ENCODE data around the gene FER. TPM values are rescaled to one million over a fixed set of nuclear protein-coding genes. Genes with fewer than 3 reads are reported as not detected.

The FER gene
- total and polyA plus RNA-seq, 2 of the 8 experiments (the other 6 are each of a cell fraction or from before 2014, with no cell fraction given) = 1.3 to 15.8 TPM

DNA sequence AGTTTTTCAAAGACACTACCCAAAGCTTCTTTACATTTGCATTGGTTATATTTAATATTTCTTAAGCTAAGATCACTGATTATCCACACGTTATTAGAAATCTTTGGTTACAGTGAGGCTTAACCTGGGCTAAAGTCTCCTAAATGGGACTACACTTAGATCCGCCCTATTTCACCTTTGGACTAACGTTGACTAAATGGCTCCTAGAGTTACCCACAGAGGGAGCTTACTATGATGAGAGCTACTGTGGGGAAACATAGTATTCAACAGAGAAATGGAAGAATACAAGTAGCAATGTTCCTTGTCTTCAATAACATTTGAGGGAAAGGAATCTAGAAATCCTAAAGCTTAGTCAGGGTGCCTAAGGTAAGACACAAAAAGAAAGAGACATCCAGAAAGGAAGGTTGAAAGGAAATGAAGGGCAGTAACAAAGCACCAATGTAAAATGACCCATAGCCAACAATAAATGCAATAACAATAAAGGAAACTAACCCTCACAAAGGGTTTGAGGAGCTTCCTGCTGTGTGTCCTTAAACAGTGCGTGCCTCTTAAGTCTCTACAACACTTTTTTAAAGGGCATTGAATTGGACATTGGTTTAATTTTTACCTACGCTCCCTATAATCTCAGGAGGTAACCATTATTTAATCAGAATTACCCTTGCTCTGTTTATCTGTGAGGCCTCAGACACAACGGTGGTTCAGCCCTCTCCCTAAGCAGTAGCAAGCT lies 445.0 kb downstream of the FER start:
- no peaks in the 10 kb centered on the region for H3K36me3 ChIP-seq (ENCODE audit: control insufficient read depth in 2 of 4, insufficient read depth in 4 of 4, low read length in 3 of 4)
- no peak overlapping the region for H3K27ac ChIP-seq (ENCODE audit: low read depth, low read length)
- H4K8ac ChIP-seq (ENCODE audit: extremely low read depth, insufficient read depth, low read length) = no peak overlapping the region
- H3K9ac ChIP-seq (replicated peaks in 1 of 4; ENCODE audit: extremely low read depth in 1 of 4, low read depth in 3 of 4, low read length in 3 of 4) = no peak overlapping the region
- H4K20me1 ChIP-seq (replicated peaks in 1 of 2; ENCODE audit: control insufficient read depth in 1 of 2, insufficient read depth in 2 of 2, low read length in 2 of 2) = no peaks in the 10 kb centered on the region
- WGBS, 2 experiments (ENCODE audit: extremely low coverage in 1 of 2, insufficient coverage in 1 of 2, insufficient read length in 1 of 2, insufficient replicate concordance in 2 of 2, low coverage in 1 of 2, low lambda C conversion rate in 2 of 2, missing lambda C conversion rate in 1 of 2) = 63% methylated on average over 6 of the region's 6 CpGs; no CpG with 5 or more reads in 1 of the 2 experiments
- H2BK5ac ChIP-seq (ENCODE audit: low read depth, low read length) = no peak overlapping the region
- no peaks in the 10 kb centered on the region for H3K9me3 ChIP-seq (ENCODE audit: insufficient read depth in 2 of 2, low read depth in 1 of 2, low read length in 1 of 2)
- FAIRE-seq (no peak), DNase-seq (ENCODE audit: low read depth in 1 of 2, low spot score in 2 of 2) (no peak)
- no peak overlapping the region for H2BK15ac ChIP-seq (ENCODE audit: low read length)
- H3K4ac ChIP-seq (replicated peaks; ENCODE audit: insufficient read length, low read depth, low read length) = no peak overlapping the region
- TF ChIP-seq, protein P1, sequence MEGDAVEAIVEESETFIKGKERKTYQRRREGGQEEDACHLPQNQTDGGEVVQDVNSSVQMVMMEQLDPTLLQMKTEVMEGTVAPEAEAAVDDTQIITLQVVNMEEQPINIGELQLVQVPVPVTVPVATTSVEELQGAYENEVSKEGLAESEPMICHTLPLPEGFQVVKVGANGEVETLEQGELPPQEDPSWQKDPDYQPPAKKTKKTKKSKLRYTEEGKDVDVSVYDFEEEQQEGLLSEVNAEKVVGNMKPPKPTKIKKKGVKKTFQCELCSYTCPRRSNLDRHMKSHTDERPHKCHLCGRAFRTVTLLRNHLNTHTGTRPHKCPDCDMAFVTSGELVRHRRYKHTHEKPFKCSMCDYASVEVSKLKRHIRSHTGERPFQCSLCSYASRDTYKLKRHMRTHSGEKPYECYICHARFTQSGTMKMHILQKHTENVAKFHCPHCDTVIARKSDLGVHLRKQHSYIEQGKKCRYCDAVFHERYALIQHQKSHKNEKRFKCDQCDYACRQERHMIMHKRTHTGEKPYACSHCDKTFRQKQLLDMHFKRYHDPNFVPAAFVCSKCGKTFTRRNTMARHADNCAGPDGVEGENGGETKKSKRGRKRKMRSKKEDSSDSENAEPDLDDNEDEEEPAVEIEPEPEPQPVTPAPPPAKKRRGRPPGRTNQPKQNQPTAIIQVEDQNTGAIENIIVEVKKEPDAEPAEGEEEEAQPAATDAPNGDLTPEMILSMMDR (IDR thresholded peaks at IDR 0.05; ENCODE audit: control extremely low read depth in 1 of 3, insufficient read depth in 1 of 3, low read depth in 1 of 3, low read length in 3 of 3) = peak in 1 of 3 experiments; percentile 1; a peak in 1 of 4 replicates
- no peak for TF ChIP-seq CBX5 (IDR thresholded peaks at IDR 0.05; ENCODE audit: low read depth, low read length)
- H4K5ac ChIP-seq (ENCODE audit: insufficient read length, low read depth, low read length) = no peak overlapping the region
- no peak overlapping the region for H3K14ac ChIP-seq (ENCODE audit: insufficient read length)
- H2BK12ac ChIP-seq (ENCODE audit: low read depth, low read length) = no peak overlapping the region
- H3K27me3 ChIP-seq (replicated peaks in 1 of 4; ENCODE audit: control insufficient read depth in 3 of 4, extremely low read depth in 1 of 4, insufficient read depth in 3 of 4, low read length in 3 of 4) = no peaks in the 10 kb centered on the region
- ChIA-PET CTCF (ENCODE audit: partially characterized antibody) (interaction anchor here (0.7 to 1.2 kb wide), 3 partner anchors 9 to 109 kb away, joined by 3 to 4 read pairs (median 3); no protein-coding TSS in a partner anchor), POLR2A (ENCODE audit: partially characterized antibody) (no interaction called here)
- H2AFZ ChIP-seq (ENCODE audit: low read length) = no peak overlapping the region; the same call in 1 of the 2 replicates
- 0 out of 4 replicates have a peak overlapping the region, but pooled peaks of 1 of the 2 experiments have one; percentile 26 for H3K4me2 ChIP-seq (ENCODE audit: insufficient read depth in 1 of 2, low read depth in 2 of 2, low read length in 2 of 2)
- no peaks in the 10 kb centered on the region for H3K79me1 ChIP-seq (ENCODE audit: low read depth, low read length)
- H3K23ac ChIP-seq (ENCODE audit: insufficient read length) = no peak overlapping the region
- no peaks in the 10 kb centered on the region for H3K23me2 ChIP-seq (ENCODE audit: low read depth, low read length)
- no peak overlapping the region for H3K18ac ChIP-seq (ENCODE audit: extremely low read depth, low read length)
- no peak overlapping the region for H2BK120ac ChIP-seq (replicated peaks; ENCODE audit: low read depth, low read length)
- no peak overlapping the region for H2AK5ac ChIP-seq (ENCODE audit: low read depth, low read length)
- no peak overlapping the region for H3K4me3 ChIP-seq (ENCODE audit: extremely low read depth in 1 of 4, insufficient read depth in 2 of 4, low read depth in 3 of 4, low read length in 4 of 4)
- no peak overlapping the region for H2BK20ac ChIP-seq (ENCODE audit: low read length)
- peaks cover 1 to 32% (median 17%) of the 10 kb centered on the region in 4 experiments; a peak in 6 of 7 replicates for H3K4me1 ChIP-seq (replicated peaks in 1 of 4; ENCODE audit: control insufficient read depth in 3 of 4, insufficient read depth in 4 of 4, low read length in 3 of 4)
- H3K79me2 ChIP-seq (ENCODE audit: control insufficient read depth in 1 of 2, insufficient read depth in 2 of 2, low read length in 2 of 2) = no peaks in the 10 kb centered on the region
- H4K91ac ChIP-seq (replicated peaks; ENCODE audit: insufficient read length, low read length) = no peak overlapping the region
- H3K56ac ChIP-seq (replicated peaks; ENCODE audit: insufficient read length, low read depth, low read length) = no peak overlapping the region
